ENCODE results near the gene DGKE. TPM values are rescaled to one million over a fixed set of nuclear protein-coding genes. Genes with fewer than 3 reads are reported as not detected.

The DGKE gene
- polyA plus RNA-seq, 4 donors, result 4.1 to 6.6 (median 4.9) TPM

GRCh38 chr17:56887552-56888467, 53.9 kb downstream of the DGKE start:
- no peak for DNase-seq (ENCODE audit: low read depth in 4 of 4, low spot score in 3 of 4)

GRCh38 chr17:56890390-56890789, 56.4 kb downstream of the DGKE start:
- DNase-seq (ENCODE audit: low read depth in 4 of 4, low spot score in 3 of 4), result no peak

- DNase-seq (ENCODE audit: low read depth in 4 of 4, low spot score in 3 of 4), result no peak
Measured at GRCh38 chr17:56890906-56891674, 57.1 kb downstream of the DGKE start.

- no peak for DNase-seq (ENCODE audit: low read depth in 4 of 4, low spot score in 3 of 4)
Measured at GRCh38 chr17:56891751-56892150, 57.8 kb downstream of the DGKE start.

GRCh38 chr17:56892333-56892732, 58.4 kb downstream of the DGKE start:
- DNase-seq (ENCODE audit: low read depth in 4 of 4, low spot score in 3 of 4), result no peak

- DNase-seq (ENCODE audit: low read depth in 4 of 4, low spot score in 3 of 4), result no peak
Measured at GRCh38 chr17:56893503-56893902, 59.6 kb downstream of the DGKE start.

GRCh38 chr17:56894859-56895455, 61.0 kb downstream of the DGKE start:
- no peak for DNase-seq (ENCODE audit: low read depth in 4 of 4, low spot score in 3 of 4)

- DNase-seq (ENCODE audit: low read depth in 4 of 4, low spot score in 3 of 4), result no peak
Measured at GRCh38 chr17:56896217-56896967, 62.4 kb downstream of the DGKE start.

- no peak for DNase-seq (ENCODE audit: low read depth in 4 of 4, low spot score in 3 of 4)
Measured at GRCh38 chr17:56896968-56897359, 63.0 kb downstream of the DGKE start.

- DNase-seq (ENCODE audit: low read depth in 4 of 4, low spot score in 3 of 4), result no peak
Measured at GRCh38 chr17:56897646-56898424, 63.9 kb downstream of the DGKE start.

GRCh38 chr17:56898874-56899273, 64.9 kb downstream of the DGKE start:
- DNase-seq (ENCODE audit: low read depth in 4 of 4, low spot score in 3 of 4), result no peak

- DNase-seq (ENCODE audit: low read depth in 4 of 4, low spot score in 3 of 4), result no peak
Measured at GRCh38 chr17:56899403-56899802, 65.5 kb downstream of the DGKE start.

GRCh38 chr17:56902348-56902747, 68.4 kb downstream of the DGKE start:
- no peak for DNase-seq (ENCODE audit: low read depth in 4 of 4, low spot score in 3 of 4)

- no peak for DNase-seq (ENCODE audit: low read depth in 4 of 4, low spot score in 3 of 4)
Measured at GRCh38 chr17:56903560-56903959, 69.6 kb downstream of the DGKE start.

GRCh38 chr17:56908001-56908542, 74.1 kb downstream of the DGKE start:
- DNase-seq (ENCODE audit: low read depth in 4 of 4, low spot score in 3 of 4), result no peak

- no peak for DNase-seq (ENCODE audit: low read depth in 4 of 4, low spot score in 3 of 4)
Measured at GRCh38 chr17:56909742-56910508, 76.0 kb downstream of the DGKE start.

- no peak for DNase-seq (ENCODE audit: low read depth in 4 of 4, low spot score in 3 of 4)
Measured at GRCh38 chr17:56910509-56911235, 76.7 kb downstream of the DGKE start.

Measured in left renal pelvis (tissue), 4 donors.